ENCODE measurements around the gene ITGAX. TPM values are rescaled to one million over a fixed set of nuclear protein-coding genes. Genes with fewer than 3 reads are reported as not detected.

Gene ITGAX
- total RNA-seq, 1 experiment from 2014 or later: 0.14 TPM

DNA sequence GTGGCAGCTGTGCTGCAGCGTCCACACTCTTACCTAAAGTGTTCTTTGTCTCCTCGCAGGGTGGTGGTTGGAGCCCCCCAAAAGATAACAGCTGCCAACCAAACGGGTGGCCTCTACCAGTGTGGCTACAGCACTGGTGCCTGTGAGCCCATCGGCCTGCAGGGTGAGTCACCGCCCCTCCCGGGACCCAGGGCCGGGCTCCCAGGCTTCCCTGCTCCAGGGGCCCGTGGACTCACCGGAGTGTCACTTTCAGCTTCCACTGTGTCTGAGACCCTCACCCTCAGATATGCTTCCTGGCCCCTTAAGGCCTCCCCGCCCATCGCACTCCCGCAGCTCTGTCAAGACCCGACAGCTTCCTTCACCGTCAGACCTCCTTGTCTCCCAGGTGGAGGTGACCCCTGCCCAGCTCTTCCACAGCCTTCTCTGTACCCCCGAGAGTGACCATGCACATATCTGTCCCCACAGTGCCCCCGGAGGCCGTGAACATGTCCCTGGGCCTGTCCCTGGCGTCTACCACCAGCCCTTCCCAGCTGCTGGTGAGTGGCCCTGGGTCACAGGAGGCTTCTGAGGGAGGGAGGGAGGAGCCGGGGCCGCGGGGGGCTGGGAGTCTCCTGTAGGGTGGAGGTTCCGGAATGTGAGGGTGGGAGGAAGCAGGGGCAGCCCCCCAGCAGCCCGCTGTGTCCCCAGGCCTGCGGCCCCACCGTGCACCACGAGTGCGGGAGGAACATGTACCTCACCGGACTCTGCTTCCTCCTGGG lies 1.8 kb downstream of the ITGAX start:
- DNase-seq (ENCODE audit: unreplicated experiment): no peak
- Mint-ChIP-seq H3K27me3 (ENCODE audit: insufficient read depth, unreplicated experiment) (peaks cover 16% of the 10 kb centered on the region), H3K4me1 (ENCODE audit: insufficient read depth, unreplicated experiment) (peaks cover 8% of the 10 kb centered on the region), H3K9me3 (ENCODE audit: unreplicated experiment) (no peaks in the 10 kb centered on the region), H3K4me3 (ENCODE audit: unreplicated experiment) (no peak overlapping the region), H3K27ac (ENCODE audit: low read depth, unreplicated experiment) (no peak overlapping the region), H3K36me3 (ENCODE audit: insufficient read depth, unreplicated experiment) (no peaks in the 10 kb centered on the region)
- intact Hi-C loops (cut with micrococcal nuclease): no loop called here
- BruUV-seq (replicated peaks): no TSS peak
- TF ChIP-seq, protein P1, sequence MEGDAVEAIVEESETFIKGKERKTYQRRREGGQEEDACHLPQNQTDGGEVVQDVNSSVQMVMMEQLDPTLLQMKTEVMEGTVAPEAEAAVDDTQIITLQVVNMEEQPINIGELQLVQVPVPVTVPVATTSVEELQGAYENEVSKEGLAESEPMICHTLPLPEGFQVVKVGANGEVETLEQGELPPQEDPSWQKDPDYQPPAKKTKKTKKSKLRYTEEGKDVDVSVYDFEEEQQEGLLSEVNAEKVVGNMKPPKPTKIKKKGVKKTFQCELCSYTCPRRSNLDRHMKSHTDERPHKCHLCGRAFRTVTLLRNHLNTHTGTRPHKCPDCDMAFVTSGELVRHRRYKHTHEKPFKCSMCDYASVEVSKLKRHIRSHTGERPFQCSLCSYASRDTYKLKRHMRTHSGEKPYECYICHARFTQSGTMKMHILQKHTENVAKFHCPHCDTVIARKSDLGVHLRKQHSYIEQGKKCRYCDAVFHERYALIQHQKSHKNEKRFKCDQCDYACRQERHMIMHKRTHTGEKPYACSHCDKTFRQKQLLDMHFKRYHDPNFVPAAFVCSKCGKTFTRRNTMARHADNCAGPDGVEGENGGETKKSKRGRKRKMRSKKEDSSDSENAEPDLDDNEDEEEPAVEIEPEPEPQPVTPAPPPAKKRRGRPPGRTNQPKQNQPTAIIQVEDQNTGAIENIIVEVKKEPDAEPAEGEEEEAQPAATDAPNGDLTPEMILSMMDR (IDR thresholded peaks at IDR 0.05; ENCODE audit: unreplicated experiment): no peak
- CTCF ChIA-PET: no interaction called here
- POLR2A ChIA-PET: no interaction called here

DNA sequence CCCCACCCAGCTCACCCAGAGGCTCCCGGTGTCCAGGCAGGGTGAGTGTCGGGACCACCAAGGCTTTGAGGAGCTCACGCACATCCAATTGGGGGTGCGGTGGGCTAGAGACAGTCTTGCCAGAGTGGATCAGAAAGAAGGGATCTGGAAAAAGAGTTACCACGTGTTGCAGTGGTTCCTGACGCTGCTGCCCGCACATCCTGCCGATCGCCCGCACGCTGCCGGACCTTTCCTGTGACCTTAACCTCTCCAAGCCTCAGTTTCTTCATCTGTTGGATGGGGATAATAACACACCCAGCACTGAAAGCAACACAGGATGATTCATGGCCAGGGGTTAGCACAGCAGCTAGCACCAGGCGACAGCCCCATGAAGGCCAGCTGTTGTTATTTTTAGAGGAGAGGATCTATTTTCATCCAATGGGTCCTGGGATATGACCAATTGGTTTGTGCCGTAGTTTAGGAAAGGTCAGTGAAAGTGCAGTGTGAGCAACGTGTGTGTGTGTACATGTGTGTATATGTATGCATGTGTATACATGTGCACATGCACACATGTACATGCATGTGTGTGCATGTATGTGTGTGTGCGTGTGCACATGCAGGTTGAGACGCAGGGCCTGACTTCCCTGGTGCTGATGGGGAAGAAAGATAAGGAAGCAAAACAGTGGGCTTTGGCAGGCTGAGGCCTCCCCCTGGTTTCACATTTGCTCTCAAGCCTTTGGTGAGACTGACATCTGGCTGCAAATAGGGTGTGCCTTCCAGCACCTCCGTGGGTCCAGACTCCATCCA lies 2.5 kb downstream of the ITGAX start:
- no peaks in the 10 kb centered on the region for H3K36me3 Mint-ChIP-seq (ENCODE audit: insufficient read depth, unreplicated experiment)
- peaks cover 10% of the 10 kb centered on the region for H3K27me3 Mint-ChIP-seq (ENCODE audit: insufficient read depth, unreplicated experiment)
- TF ChIP-seq, protein P1 (IDR thresholded peaks at IDR 0.05; ENCODE audit: unreplicated experiment): no peak
- H3K9me3 Mint-ChIP-seq (ENCODE audit: unreplicated experiment): no peaks in the 10 kb centered on the region
- ChIA-PET CTCF (no interaction called here), POLR2A (no interaction called here)
- no peak overlapping the region for H3K4me3 Mint-ChIP-seq (ENCODE audit: unreplicated experiment)
- intact Hi-C loops (cut with micrococcal nuclease): no loop called here
- BruUV-seq (replicated peaks): no TSS peak
- H3K27ac Mint-ChIP-seq (ENCODE audit: low read depth, unreplicated experiment): no peak overlapping the region
- DNase-seq (ENCODE audit: unreplicated experiment): no peak
- peaks cover 8% of the 10 kb centered on the region for H3K4me1 Mint-ChIP-seq (ENCODE audit: insufficient read depth, unreplicated experiment)

DNA sequence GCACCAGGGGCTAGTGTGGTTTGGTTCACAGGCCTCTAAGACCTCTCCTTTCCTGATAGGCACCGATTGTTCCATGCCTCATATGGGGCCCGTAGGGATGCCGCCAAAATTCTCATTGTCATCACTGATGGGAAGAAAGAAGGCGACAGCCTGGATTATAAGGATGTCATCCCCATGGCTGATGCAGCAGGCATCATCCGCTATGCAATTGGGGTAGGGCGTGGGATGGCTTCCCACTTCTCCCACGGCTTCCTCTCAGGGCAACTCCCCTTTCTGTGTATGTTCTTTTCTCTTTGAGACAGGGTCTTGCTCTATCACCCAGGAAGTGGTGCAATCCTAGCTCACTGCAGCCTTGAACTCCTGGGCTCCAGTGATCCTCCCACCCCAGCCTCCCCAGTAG lies 5.3 kb downstream of the ITGAX start:
- ChIA-PET POLR2A (interaction anchor here (0.6 kb wide), 1 partner anchor 147 kb away, joined by 4 read pairs; no protein-coding TSS in a partner anchor), CTCF (interaction anchor here (0.6 to 0.9 kb wide), 2 partner anchors 14 to 22 kb away, joined by 5 read pairs; no protein-coding TSS in a partner anchor)
- peaks cover 3% of the 10 kb centered on the region for H3K4me1 Mint-ChIP-seq (ENCODE audit: insufficient read depth, unreplicated experiment)
- no peaks in the 10 kb centered on the region for H3K9me3 Mint-ChIP-seq (ENCODE audit: unreplicated experiment)
- no peak overlapping the region for H3K4me3 Mint-ChIP-seq (ENCODE audit: unreplicated experiment)
- H3K27me3 Mint-ChIP-seq (ENCODE audit: insufficient read depth, unreplicated experiment): no peaks in the 10 kb centered on the region
- H3K36me3 Mint-ChIP-seq (ENCODE audit: insufficient read depth, unreplicated experiment): no peaks in the 10 kb centered on the region
- TF ChIP-seq, protein P1 (IDR thresholded peaks at IDR 0.05; ENCODE audit: unreplicated experiment): no peak
- BruUV-seq (replicated peaks): no TSS peak
- no peak for DNase-seq (ENCODE audit: unreplicated experiment)
- intact Hi-C loops (cut with micrococcal nuclease): no loop called here
- no peak overlapping the region for H3K27ac Mint-ChIP-seq (ENCODE audit: low read depth, unreplicated experiment)
